ENCODE results near the gene CSNK1G2. TPM values are rescaled to one million over a fixed set of nuclear protein-coding genes. Genes with fewer than 3 reads are reported as not detected.

CSNK1G2 gene
- total RNA-seq, 1 experiment from 2014 or later = 100.0 TPM

DNA sequence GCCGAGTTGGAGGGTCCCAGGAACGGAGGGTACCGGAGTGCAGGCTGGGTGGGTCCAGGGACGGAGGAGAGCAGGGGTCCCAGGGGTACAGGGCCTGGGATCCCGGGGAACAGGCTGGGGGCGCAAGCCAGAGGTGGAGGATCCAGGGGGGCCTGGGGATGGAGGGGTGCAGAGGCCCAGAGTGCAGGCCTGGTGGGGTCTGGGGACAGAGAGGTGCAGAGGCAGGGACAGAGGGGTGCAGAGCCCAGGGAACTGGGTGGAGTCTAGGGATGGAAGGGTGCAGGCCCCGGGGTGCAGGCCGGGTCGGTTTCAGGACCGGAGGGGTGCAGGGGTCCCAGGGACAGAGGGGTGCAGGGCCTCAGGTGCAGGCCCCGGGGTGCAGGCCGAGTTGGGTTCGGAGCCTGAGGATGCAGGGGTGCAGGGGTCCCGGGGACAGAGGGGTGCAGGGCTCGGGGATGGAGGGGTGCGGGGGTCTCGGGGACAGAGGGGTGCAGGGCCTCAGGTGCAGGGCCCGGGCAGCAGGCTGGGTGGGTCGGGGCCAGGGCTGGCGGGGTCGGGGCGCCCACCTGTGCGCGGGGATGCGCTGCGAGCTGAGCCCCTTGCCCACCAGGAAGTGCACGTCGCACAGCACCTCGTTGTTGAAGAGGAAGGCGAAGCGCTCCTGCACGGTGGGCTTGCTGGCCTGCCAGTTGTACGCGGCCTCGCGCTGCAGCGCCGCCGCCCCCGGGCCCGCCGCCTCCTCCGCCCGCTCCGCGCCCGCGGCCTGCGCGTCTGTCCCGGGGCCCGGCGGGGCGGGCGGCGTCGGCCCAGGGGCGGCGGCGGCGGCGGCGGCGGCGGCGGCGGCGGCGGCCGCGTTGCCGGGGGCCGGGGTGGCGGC is 74.0 kb downstream of the CSNK1G2 start:
- H3K9ac ChIP-seq (ENCODE audit: extremely low read depth, insufficient read length, low read length) = peak overlapping the region; percentile 66
- no peak for DNase-seq
- WGBS (ENCODE audit: extremely low coverage, insufficient read length, low lambda C conversion rate) = no CpG with 5 or more reads among the region's 74 CpGs
- H4K91ac ChIP-seq (ENCODE audit: insufficient read length, low read depth, low read length) = no peak overlapping the region
- H3K14ac ChIP-seq (ENCODE audit: insufficient read depth, low read length) = peak overlapping the region; percentile 86
- peaks cover 4% of the 10 kb centered on the region for H3K23me2 ChIP-seq (ENCODE audit: insufficient read length, low read depth, low read length, poor library complexity, severe bottlenecking)
- Mint-ChIP-seq H3K9me3 (no peaks in the 10 kb centered on the region; a peak in 2 of 5 replicates), H3K4me1 (peaks cover 5 to 20% of the 10 kb centered on the region in 2 experiments; a peak in 3 of 4 replicates), H3K27me3 (ENCODE audit: low read depth) (no peaks in the 10 kb centered on the region), H3K36me3 (ENCODE audit: insufficient read depth in 1 of 3, low read depth in 3 of 3) (peaks cover 20 to 32% (median 27%) of the 10 kb centered on the region in 3 experiments; a peak in 6 of 7 replicates), H3K4me3 (peak overlapping the region; percentile 66 to 76), H3K27ac (no peak overlapping the region)
- H3K56ac ChIP-seq (ENCODE audit: insufficient read length, low read depth, low read length) = no peak overlapping the region
- H2BK15ac ChIP-seq (ENCODE audit: low read depth, low read length) = no peak overlapping the region
- no peak overlapping the region for H2AK5ac ChIP-seq (ENCODE audit: insufficient read length, low read length)
- H4K8ac ChIP-seq (replicated peaks; ENCODE audit: insufficient read length, low read depth, low read length) = no peak overlapping the region
- H3K4me1 ChIP-seq (ENCODE audit: insufficient read depth, low read length) = no peaks in the 10 kb centered on the region
- no peaks in the 10 kb centered on the region; the same call in 1 of the 2 replicates for H3K79me2 ChIP-seq (ENCODE audit: insufficient read depth, low read length)
- H3K23ac ChIP-seq (ENCODE audit: insufficient read length, low read depth, low read length) = no peak overlapping the region
- no peak overlapping the region for H2BK5ac ChIP-seq (ENCODE audit: insufficient read length, low read length)
- H2BK120ac ChIP-seq (ENCODE audit: low read depth, low read length, poor library complexity, severe bottlenecking) = no peak overlapping the region
- no peak overlapping the region for H2BK12ac ChIP-seq (ENCODE audit: insufficient read length, low read depth, low read length)
- H2AFZ ChIP-seq (ENCODE audit: low read length) = no peak overlapping the region
- H3K27ac ChIP-seq (ENCODE audit: insufficient read length, low read depth, low read length) = no peak overlapping the region
- no peak overlapping the region for H3T11ph ChIP-seq (ENCODE audit: low read length)
- H3K79me1 ChIP-seq (ENCODE audit: insufficient read depth, low read depth, low read length, poor library complexity, severe bottlenecking) = no peaks in the 10 kb centered on the region
- no peaks in the 10 kb centered on the region for H4K20me1 ChIP-seq (ENCODE audit: control insufficient read depth, insufficient read depth, insufficient read length)
- TF ChIP-seq, protein P1, sequence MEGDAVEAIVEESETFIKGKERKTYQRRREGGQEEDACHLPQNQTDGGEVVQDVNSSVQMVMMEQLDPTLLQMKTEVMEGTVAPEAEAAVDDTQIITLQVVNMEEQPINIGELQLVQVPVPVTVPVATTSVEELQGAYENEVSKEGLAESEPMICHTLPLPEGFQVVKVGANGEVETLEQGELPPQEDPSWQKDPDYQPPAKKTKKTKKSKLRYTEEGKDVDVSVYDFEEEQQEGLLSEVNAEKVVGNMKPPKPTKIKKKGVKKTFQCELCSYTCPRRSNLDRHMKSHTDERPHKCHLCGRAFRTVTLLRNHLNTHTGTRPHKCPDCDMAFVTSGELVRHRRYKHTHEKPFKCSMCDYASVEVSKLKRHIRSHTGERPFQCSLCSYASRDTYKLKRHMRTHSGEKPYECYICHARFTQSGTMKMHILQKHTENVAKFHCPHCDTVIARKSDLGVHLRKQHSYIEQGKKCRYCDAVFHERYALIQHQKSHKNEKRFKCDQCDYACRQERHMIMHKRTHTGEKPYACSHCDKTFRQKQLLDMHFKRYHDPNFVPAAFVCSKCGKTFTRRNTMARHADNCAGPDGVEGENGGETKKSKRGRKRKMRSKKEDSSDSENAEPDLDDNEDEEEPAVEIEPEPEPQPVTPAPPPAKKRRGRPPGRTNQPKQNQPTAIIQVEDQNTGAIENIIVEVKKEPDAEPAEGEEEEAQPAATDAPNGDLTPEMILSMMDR (conservative IDR thresholded peaks at IDR 0.05) = no peak
- peak overlapping the region; percentile 51 for H3K4me2 ChIP-seq (ENCODE audit: insufficient read depth, insufficient read length, low read length)
- H3K18ac ChIP-seq (ENCODE audit: insufficient read length, low read depth, low read length) = no peak overlapping the region
- no peaks in the 10 kb centered on the region for H3K9me3 ChIP-seq (ENCODE audit: control insufficient read depth, low read depth, low read length)
- H4K5ac ChIP-seq (ENCODE audit: insufficient read length, low read depth, low read length) = no peak overlapping the region
- no peak overlapping the region for H2BK20ac ChIP-seq (ENCODE audit: low read depth, low read length, poor library complexity, severe bottlenecking)
- H3K27me3 ChIP-seq (ENCODE audit: insufficient read depth, low read length) = no peaks in the 10 kb centered on the region
- H3K4ac ChIP-seq (ENCODE audit: low read depth, low read length) = no peak overlapping the region
